ENCODE measurements around the gene REXO1. TPM values are rescaled to one million over a fixed set of nuclear protein-coding genes. Genes with fewer than 3 reads are reported as not detected.

The REXO1 gene
- polyA plus RNA-seq, 3 donors: 2.8 to 60.8 (median 3.0) TPM

GRCh38 chr19:1779574-1779973 lies 68.7 kb downstream of the REXO1 start:
- Histone ChIP-seq H4K20me1 (ENCODE audit: insufficient read depth, low read length) (no peaks in the 10 kb centered on the region), H2AFZ (ENCODE audit: insufficient read depth, low read depth, low read length, poor library complexity, severe bottlenecking) (no peak overlapping the region), H3K36me3 (replicated peaks in 1 of 2; ENCODE audit: control insufficient read depth in 1 of 2, insufficient read depth in 2 of 2, low read length in 2 of 2) (no peaks in the 10 kb centered on the region), H3K27me3 (ENCODE audit: control insufficient read depth in 2 of 2, insufficient read depth in 2 of 2, low read length in 2 of 2) (peaks cover 31 to 83% of the 10 kb centered on the region in 2 donors), H3K9ac (ENCODE audit: insufficient read depth, low read length, poor library complexity, severe bottlenecking) (no peak overlapping the region), H3K79me2 (ENCODE audit: insufficient read depth, low read length) (no peaks in the 10 kb centered on the region), H3K4me2 (replicated peaks; ENCODE audit: extremely low read depth, low read length, poor library complexity, severe bottlenecking) (no peak overlapping the region), H3K27ac (ENCODE audit: low read depth in 1 of 2, low read length in 2 of 2) (no peak overlapping the region), H3K4me1 (ENCODE audit: control insufficient read depth in 1 of 2, insufficient read depth in 2 of 2, low read length in 2 of 2) (no peaks in the 10 kb centered on the region), H3K9me3 (replicated peaks in 1 of 2; ENCODE audit: control insufficient read depth in 1 of 2, insufficient read depth in 1 of 2, low read length in 2 of 2) (peaks cover 21% of the 10 kb centered on the region in 2 donors), H3K4me3 (replicated peaks in 1 of 3; ENCODE audit: low read depth in 2 of 3, low read length in 3 of 3) (no peak overlapping the region)
- no peak for DNase-seq
- WGBS (ENCODE audit: insufficient coverage): 30% methylated on average over 16 of the region's 16 CpGs
- H3K36me3 Mint-ChIP-seq: peaks cover 2 to 5% of the 10 kb centered on the region in 2 donors
- no peaks in the 10 kb centered on the region for H3K4me1 Mint-ChIP-seq
- no peak for TF ChIP-seq CTCF (IDR thresholded peaks at IDR 0.05)
- intact Hi-C loops (cut with micrococcal nuclease): no loop called here
- H3K27me3 Mint-ChIP-seq (ENCODE audit: low read depth in 3 of 3): peaks cover 74 to 94% (median 75%) of the 10 kb centered on the region in 3 donors
- peak overlapping the region in 1 of 2 donors; percentile 77 for H3K4me3 Mint-ChIP-seq
- H3K27ac Mint-ChIP-seq: no peak overlapping the region
- peaks cover 8 to 47% (median 31%) of the 10 kb centered on the region in 7 donors for H3K9me3 Mint-ChIP-seq

- H3K27ac ChIP-seq (ENCODE audit: low read depth in 1 of 2, low read length in 2 of 2): no peak overlapping the region
- H3K27me3 ChIP-seq (ENCODE audit: control insufficient read depth in 2 of 2, insufficient read depth in 2 of 2, low read length in 2 of 2): peaks cover 33 to 87% of the 10 kb centered on the region in 2 donors
- H3K4me2 ChIP-seq (replicated peaks; ENCODE audit: extremely low read depth, low read length, poor library complexity, severe bottlenecking): no peak overlapping the region
- peak overlapping the region in 1 of 2 donors; percentile 88 for H3K4me3 Mint-ChIP-seq
- 56% methylated on average over 5 of the region's 10 CpGs for WGBS (ENCODE audit: insufficient coverage)
- H3K36me3 ChIP-seq (replicated peaks in 1 of 2; ENCODE audit: control insufficient read depth in 1 of 2, insufficient read depth in 2 of 2, low read length in 2 of 2): no peaks in the 10 kb centered on the region
- peaks cover 2 to 5% of the 10 kb centered on the region in 2 donors for H3K36me3 Mint-ChIP-seq
- H3K9ac ChIP-seq (ENCODE audit: insufficient read depth, low read length, poor library complexity, severe bottlenecking): no peak overlapping the region
- no peak overlapping the region for H2AFZ ChIP-seq (ENCODE audit: insufficient read depth, low read depth, low read length, poor library complexity, severe bottlenecking)
- H3K27me3 Mint-ChIP-seq (ENCODE audit: low read depth in 3 of 3): peaks cover 83 to 97% (median 89%) of the 10 kb centered on the region in 3 donors
- H3K9me3 ChIP-seq (replicated peaks in 1 of 2; ENCODE audit: control insufficient read depth in 1 of 2, insufficient read depth in 1 of 2, low read length in 2 of 2): peaks cover 20 to 25% of the 10 kb centered on the region in 2 donors
- no peak for DNase-seq
- intact Hi-C loops (cut with micrococcal nuclease): no loop called here
- peaks cover 7 to 55% (median 36%) of the 10 kb centered on the region in 7 donors for H3K9me3 Mint-ChIP-seq
- no peak overlapping the region for H3K4me3 ChIP-seq (replicated peaks in 1 of 3; ENCODE audit: low read depth in 2 of 3, low read length in 3 of 3)
- H4K20me1 ChIP-seq (ENCODE audit: insufficient read depth, low read length): no peaks in the 10 kb centered on the region
- no peak overlapping the region for H3K27ac Mint-ChIP-seq
- H3K4me1 ChIP-seq (ENCODE audit: control insufficient read depth in 1 of 2, insufficient read depth in 2 of 2, low read length in 2 of 2): no peaks in the 10 kb centered on the region
- no peaks in the 10 kb centered on the region for H3K4me1 Mint-ChIP-seq
- H3K79me2 ChIP-seq (ENCODE audit: insufficient read depth, low read length): no peaks in the 10 kb centered on the region
- TF ChIP-seq CTCF (IDR thresholded peaks at IDR 0.05): no peak
These were observed 71.1 kb downstream of the REXO1 start for GRCh38 chr19:1777149-1777548.

All from CD14-positive monocyte (primary cell).